H1 (cell line): ENCODE data around the gene MRTFB. TPM values are rescaled to one million over a fixed set of nuclear protein-coding genes. Genes with fewer than 3 reads are reported as not detected.

Experiments
- ASH2L ChIP-seq: fragments of 200-600, 300-600 bp; sonication (generic); IDR thresholded peaks from one replicate; pipeline ENCODE4 v1.7.1; 2017; ENCODE audit warnings: low read length
- BCL11A ChIP-seq, 2 experiments: IDR thresholded peaks; one replicate each; pipeline ENCODE4 v1.6.1; 2011; ENCODE audit warnings: low read depth in 2 of 2, low read length in 2 of 2, mild to moderate bottlenecking in 2 of 2
- CBX8 ChIP-seq: fragments of 300-800, 300-1000 bp; sonication (generic); IDR thresholded peaks from 2 replicates; pipeline ENCODE4 v1.7.1; 2016; ENCODE audit warnings: low read depth, low read length, borderline replicate concordance
- CHD1 ChIP-seq: IDR thresholded peaks from 2 replicates; pipeline ENCODE4 v1.6.1; 2012; ENCODE audit warnings: low read depth, low read length, improper control_type of control experiment
- CTBP2 ChIP-seq: IDR thresholded peaks from 2 replicates; pipeline ENCODE4 v1.7.0; 2011; ENCODE audit warnings: borderline replicate concordance, mild to moderate bottlenecking, moderate library complexity, mixed read lengths, low read length; ENCODE audit not compliant: insufficient read depth, insufficient read length
- E2F6 ChIP-seq: IDR thresholded peaks from 2 replicates; pipeline ENCODE4 v1.6.1; 2012; ENCODE audit warnings: inconsistent platforms
- FOSL1 ChIP-seq: IDR thresholded peaks from 2 replicates; pipeline ENCODE4 v1.6.1; 2011; ENCODE audit warnings: mild to moderate bottlenecking, low read depth, low read length, moderate library complexity; ENCODE audit not compliant: insufficient read depth
- JUN ChIP-seq: IDR thresholded peaks from 2 replicates; pipeline ENCODE4 v1.6.1; 2011; ENCODE audit warnings: low read depth, mild to moderate bottlenecking, improper control_type of control experiment, low read length
- RFX5 ChIP-seq: IDR thresholded peaks from 2 replicates; pipeline ENCODE4 v1.6.1; 2011; ENCODE audit warnings: low read depth, low read length, improper control_type of control experiment, borderline replicate concordance
- polyA plus RNA-seq, 7 experiments: library from polyadenylated mRNA; depleted of rRNA in 3 of 7; stranded (reverse) in 5 of 7; unstranded in 2 of 7; fragments of >200 nt in 5 of 7; fragments of 200-250 nt in 2 of 7; gene quantifications; 1 replicate in 5 of 7; 2 replicates in 1 of 7; 4 replicates in 1 of 7; pipeline versions ENCODE4 v1.2.1 to v1.2.3, GENCODE V29; 2011 to 2013; ENCODE audit warnings: missing spikeins in 2 of 7, mixed read lengths in 2 of 7
- total RNA-seq: library from RNA; stranded (reverse); fragmentation: NEBNext Ultra II Directional; extraction: Animal tissue kit (Norgen Biotek cat#: 25700); gene quantifications from 2 replicates; pipeline ENCODE4 v1.2.1, GENCODE V29; 2021

MRTFB gene
- total and polyA plus RNA-seq, 2 of the 8 experiments (the other 6 are each of a cell fraction or from before 2014, with no cell fraction given), result 13.5 to 34.9 TPM

- TF ChIP-seq E2F6 (no peak), FOSL1 (no peak), RFX5 (no peak), CTBP2 (no peak), ASH2L (no peak), BCL11A (IDR thresholded peaks at IDR 0.05; ENCODE audit: low read depth in 2 of 2, low read length in 2 of 2) (no peak), CBX8 (no peak), CHD1 (no peak), JUN (no peak)
Measured at GRCh38 chr16:14139872-14140271, 68.8 kb downstream of the MRTFB start (continued).
